Activated CD8-positive, alpha-beta memory T cell treated with anti-CD3 and anti-CD28 coated beads for 4 hours (primary cell): ENCODE measurements around the gene GIMAP6.
"Not testable (repeated sequence)": the region's sequence is repeated elsewhere in the genome, so short reads cannot be mapped to it uniquely, and the experiment has no call there.

Experiments used
- DNase-seq, 2 donors: peaks; one replicate each; pipeline ENCODE4 v3.0.0-alpha.2; 2020; ENCODE audit warnings: low read depth in 2 of 2

The GIMAP6 gene

DNA sequence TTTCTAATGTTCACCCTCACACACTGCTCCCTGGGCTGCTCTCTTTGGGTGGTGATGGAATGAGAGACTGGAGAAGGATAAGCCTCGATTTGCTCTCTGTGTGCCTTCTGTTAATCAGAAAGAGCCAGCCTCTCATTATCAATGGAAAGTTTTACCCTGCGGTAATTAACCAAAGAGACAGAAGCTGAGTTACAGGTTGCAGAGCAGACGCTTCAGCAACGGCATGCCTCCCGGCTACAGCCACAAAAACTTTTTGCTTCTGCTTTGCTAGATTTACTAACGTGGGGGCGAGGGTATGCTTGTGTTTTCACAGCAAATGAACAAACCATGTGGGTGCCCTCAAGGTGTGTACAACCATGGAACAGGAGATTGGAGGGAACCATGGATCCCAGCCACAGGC is 47.0 kb downstream of the GIMAP6 start:
- DNase-seq, result no peak

DNA sequence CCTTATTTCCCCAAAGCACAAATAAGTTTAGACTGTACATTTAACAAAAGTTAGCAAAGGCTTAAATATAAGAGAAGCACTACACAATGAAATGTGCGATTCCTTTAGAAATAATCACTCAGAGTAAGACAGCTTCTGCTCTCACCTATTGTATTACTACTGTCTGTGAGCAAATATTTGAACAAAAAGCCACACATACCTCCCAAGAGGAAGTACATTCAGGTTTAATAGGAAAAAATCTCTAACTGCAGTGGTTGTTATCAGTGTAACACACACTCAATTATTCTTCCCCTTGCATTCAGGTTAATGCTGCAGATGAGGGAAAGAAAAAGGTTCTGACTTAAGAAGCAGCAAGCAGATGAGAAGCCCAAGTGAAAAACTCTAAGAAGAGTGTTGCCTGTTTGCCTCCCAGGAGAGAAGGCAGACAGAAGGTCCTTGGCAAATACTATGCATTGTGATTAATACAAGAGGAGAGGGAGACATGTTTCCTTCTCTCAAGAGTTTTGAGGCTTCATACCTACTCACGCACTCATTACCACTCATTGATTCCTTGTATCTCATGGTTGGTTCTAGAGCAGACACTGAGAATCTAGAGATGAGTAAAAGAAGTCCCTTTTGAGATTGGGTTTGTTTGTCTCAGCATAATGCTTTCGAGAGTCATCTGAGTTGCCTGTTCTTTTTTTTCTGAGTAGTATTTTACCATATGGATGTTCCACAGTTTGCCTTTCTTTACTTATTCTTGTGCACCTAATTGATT is 51.4 kb downstream of the GIMAP6 start:
- DNase-seq, result no peak

DNA sequence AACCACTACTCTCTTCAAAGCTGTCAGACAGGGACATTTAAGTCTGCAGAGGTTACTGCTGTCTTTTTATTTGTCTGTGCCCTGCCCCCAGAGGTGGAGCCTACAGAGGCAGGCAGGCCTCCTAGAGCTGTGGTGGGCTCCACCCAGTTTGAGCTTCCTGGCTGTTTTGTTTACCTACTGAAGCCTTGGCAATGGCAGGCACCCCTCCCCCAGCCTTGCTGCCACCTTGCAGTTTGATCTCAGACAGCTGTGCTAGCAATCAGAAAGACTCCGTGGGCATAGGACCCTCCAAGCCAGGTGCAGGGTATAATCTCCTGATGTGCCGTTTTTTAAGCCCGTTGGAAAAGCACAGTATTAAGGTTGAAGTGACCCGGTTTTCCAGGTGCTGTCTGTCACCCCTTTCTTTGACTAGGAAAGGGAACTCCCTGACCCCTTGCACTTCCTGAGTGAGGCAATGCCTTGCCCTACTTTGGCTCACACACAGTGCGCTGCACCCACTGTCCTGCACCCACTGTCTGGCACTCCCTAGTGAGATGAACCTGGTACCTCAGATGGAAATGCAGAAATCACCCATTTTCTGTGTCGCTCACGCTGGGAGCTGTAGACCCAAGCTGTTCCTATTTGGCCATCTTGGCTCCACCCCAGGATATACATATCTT is 52.1 kb downstream of the GIMAP6 start:
- not testable (repeated sequence) for DNase-seq
